Vagina (tissue), 2 donors: ENCODE data around the gene PPFIA2. TPM values are rescaled to one million over a fixed set of nuclear protein-coding genes. Genes with fewer than 3 reads are reported as not detected.

ENCODE experiments used
- DNase-seq, 2 donors: peaks; one replicate each; pipeline ENCODE4 v3.0.0-alpha.2; 2017; ENCODE audit errors: extremely low spot score in 2 of 2
- H3K27ac ChIP-seq: fragments of 200-600 bp; sonication (generic); one replicate; pipeline ENCODE4 v1.5.1; 2019
- H3K27me3 ChIP-seq: fragments of 200-600 bp; sonication (generic); one replicate; pipeline ENCODE4 v1.5.1; 2019
- H3K36me3 ChIP-seq, 2 donors: fragments of 200-600 bp; sonication (generic); one replicate each; pipeline ENCODE4 v1.5.1; 2017 to 2019
- H3K4me1 ChIP-seq: fragments of 200-600 bp; sonication (generic); one replicate; pipeline ENCODE4 v1.5.1; 2019
- H3K4me3 ChIP-seq, 2 donors: fragments of 200-600 bp; sonication (generic); 1 replicate in 1 of 2; 2 replicates in 1 of 2; pipeline ENCODE4 v1.5.1; 2016 to 2019
- H3K9me3 ChIP-seq: fragments of 200-600 bp; sonication (generic); one replicate; pipeline ENCODE4 v1.5.1; 2019
- CTCF ChIP-seq, 3 experiments: fragments of 450-650 bp in 2 of 3; fragments of 200-600 bp in 1 of 3; sonication (generic) in 1 of 3; IDR thresholded peaks; one replicate each; pipeline ENCODE4 v1.5.1; 2017 to 2019; ENCODE audit warnings: antibody characterized with exemption in 3 of 3, mild to moderate bottlenecking in 2 of 3, moderate library complexity in 2 of 3
- POLR2A ChIP-seq, 2 donors: fragments of 450-650 bp; IDR thresholded peaks; one replicate each; pipeline ENCODE4 v1.6.1; 2017; ENCODE audit warnings: antibody characterized with exemption in 2 of 2, mild to moderate bottlenecking in 2 of 2, moderate library complexity in 2 of 2
- POLR2AphosphoS5 ChIP-seq, 2 donors: sonication (generic); formaldehyde crosslinking; IDR thresholded peaks; one replicate each; pipeline ENCODE4 v1.9.0; 2017; ENCODE audit warnings: antibody characterized with exemption in 2 of 2, mild to moderate bottlenecking in 2 of 2, low read depth in 1 of 2; ENCODE audit not compliant: insufficient read depth in 1 of 2
- intact Hi-C: fragments of 100-400 bp; cut with DNase I; formaldehyde crosslinking; loops from one replicate; pipeline ENCODE4 v1.15.1; 2023
- total RNA-seq: library from RNA; depleted of rRNA; stranded (reverse); fragments of >200 nt; gene quantifications from one replicate; pipeline ENCODE4 v1.2.3, GENCODE V29; 2016

PPFIA2 gene
- total RNA-seq, 1 donor from 2014 or later = 5.2 TPM

GRCh38 chr12:81297601-81298000 lies 461.5 kb downstream of the PPFIA2 start:
- no peak overlapping the region for H3K27ac ChIP-seq
- TF ChIP-seq CTCF (IDR thresholded peaks at IDR 0.05) (no peak), POLR2AphosphoS5 (IDR thresholded peaks at IDR 0.05; ENCODE audit: insufficient read depth in 1 of 2, low read depth in 1 of 2) (no peak), POLR2A (IDR thresholded peaks at IDR 0.05) (no peak)
- H3K36me3 ChIP-seq = no peaks in the 10 kb centered on the region
- no peak for DNase-seq
- no peaks in the 10 kb centered on the region for H3K4me1 ChIP-seq
- no peaks in the 10 kb centered on the region for H3K27me3 ChIP-seq
- intact Hi-C loops = no loop called here
- no peak overlapping the region for H3K4me3 ChIP-seq
- no peaks in the 10 kb centered on the region for H3K9me3 ChIP-seq

GRCh38 chr12:81296556-81297305 lies 462.4 kb downstream of the PPFIA2 start:
- Histone ChIP-seq H3K27me3 (no peaks in the 10 kb centered on the region), H3K4me1 (no peaks in the 10 kb centered on the region), H3K27ac (no peak overlapping the region), H3K36me3 (no peaks in the 10 kb centered on the region), H3K9me3 (no peaks in the 10 kb centered on the region), H3K4me3 (no peak overlapping the region)
- intact Hi-C loops = no loop called here
- no peak for TF ChIP-seq POLR2A (IDR thresholded peaks at IDR 0.05)
- no peak for DNase-seq

DNA sequence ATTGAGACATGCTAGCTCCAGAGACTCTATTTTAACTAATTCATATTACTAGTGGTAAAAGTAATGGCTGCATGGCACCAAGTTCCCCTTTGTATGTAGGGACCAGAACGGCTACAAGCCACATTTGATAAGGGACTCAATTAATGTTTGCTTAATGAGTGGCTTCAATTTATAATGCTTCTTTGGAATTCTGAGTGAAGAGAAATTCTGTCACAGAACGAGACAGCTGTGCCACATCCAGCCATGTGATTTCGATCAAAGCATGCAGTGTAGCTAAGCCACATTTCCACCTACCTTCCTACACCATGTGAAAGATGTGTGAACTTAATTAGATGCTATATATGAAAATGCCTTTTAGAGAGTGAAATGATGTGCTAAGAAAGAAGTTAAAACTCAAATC lies 463.9 kb downstream of the PPFIA2 start:
- Histone ChIP-seq H3K27ac (no peak overlapping the region), H3K4me1 (no peaks in the 10 kb centered on the region), H3K27me3 (no peaks in the 10 kb centered on the region), H3K4me3 (no peak overlapping the region), H3K9me3 (no peaks in the 10 kb centered on the region), H3K36me3 (no peaks in the 10 kb centered on the region)
- intact Hi-C loops = no loop called here
- TF ChIP-seq POLR2A (IDR thresholded peaks at IDR 0.05) (no peak), POLR2AphosphoS5 (IDR thresholded peaks at IDR 0.05; ENCODE audit: insufficient read depth in 1 of 2, low read depth in 1 of 2) (no peak)
- no peak for DNase-seq

DNA sequence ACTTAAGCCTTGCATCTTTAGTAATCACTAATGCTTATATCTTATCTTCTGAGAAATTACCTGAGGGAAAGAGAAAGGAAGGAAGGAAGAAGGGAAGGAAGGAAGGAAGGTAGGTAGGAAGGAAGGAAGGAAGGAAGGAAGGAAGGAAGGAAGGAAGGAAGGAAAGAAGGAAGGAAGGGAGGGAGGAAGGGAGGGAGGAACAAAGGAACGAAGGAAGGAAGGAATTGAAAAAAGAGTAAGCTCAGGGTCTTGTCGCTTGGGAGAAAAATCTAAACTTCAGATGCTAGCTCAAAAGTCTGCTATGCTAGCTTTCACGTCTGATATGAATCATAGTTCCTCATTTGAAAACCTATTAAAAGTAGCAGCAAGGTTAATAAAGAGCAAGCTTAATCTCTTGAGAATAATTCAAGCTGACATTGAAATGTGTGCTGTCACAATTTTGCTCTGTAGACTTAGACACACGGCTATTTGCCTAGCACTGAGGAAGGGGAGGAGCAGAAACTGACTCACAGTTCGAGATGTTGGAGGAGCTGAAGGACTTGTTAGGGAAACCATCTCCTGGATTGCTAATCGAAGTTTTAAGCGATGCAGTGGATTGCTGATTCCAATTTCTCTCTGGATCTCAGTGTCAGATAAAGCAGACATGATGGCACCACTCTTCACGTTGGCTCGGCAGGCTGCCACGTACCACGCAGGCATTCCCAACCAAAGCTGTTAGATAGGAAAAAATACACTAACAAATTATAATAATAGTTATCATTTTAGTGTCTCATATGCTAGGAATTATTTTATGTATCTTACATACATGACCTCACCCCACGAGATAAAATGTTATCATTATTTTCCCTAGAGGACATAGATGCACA lies 464.6 kb downstream of the PPFIA2 start:
- Histone ChIP-seq H3K4me3 (no peak overlapping the region), H3K27me3 (no peaks in the 10 kb centered on the region), H3K27ac (no peak overlapping the region), H3K36me3 (no peaks in the 10 kb centered on the region), H3K9me3 (no peaks in the 10 kb centered on the region), H3K4me1 (no peaks in the 10 kb centered on the region)
- intact Hi-C loops = no loop called here
- no peak for DNase-seq
- TF ChIP-seq POLR2A (IDR thresholded peaks at IDR 0.05) (no peak), CTCF (IDR thresholded peaks at IDR 0.05) (no peak), POLR2AphosphoS5 (IDR thresholded peaks at IDR 0.05; ENCODE audit: insufficient read depth in 1 of 2, low read depth in 1 of 2) (no peak)

DNA sequence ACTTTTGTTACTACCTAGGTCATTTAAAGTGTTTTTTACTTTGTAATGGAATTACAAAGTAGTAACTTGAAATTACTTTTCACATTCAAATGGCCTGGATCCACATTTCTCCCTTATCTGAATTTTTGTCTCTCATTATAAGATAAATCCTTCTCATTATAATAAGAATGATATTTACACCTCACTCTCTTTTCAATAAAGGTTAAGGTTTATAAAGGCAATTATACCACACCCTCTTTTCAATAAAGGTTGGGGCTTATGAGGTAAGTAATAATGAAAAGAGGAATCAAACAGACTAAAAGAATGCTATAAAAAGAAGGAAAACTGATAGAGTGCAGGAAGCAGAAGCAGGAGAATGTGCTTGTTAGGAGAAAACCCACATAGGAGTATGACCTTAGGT lies 470.5 kb downstream of the PPFIA2 start:
- intact Hi-C loops = no loop called here
- H3K4me3 ChIP-seq = no peak overlapping the region
- H3K27ac ChIP-seq = no peak overlapping the region
- no peaks in the 10 kb centered on the region for H3K4me1 ChIP-seq
- H3K36me3 ChIP-seq = no peaks in the 10 kb centered on the region
- no peak for DNase-seq
- no peaks in the 10 kb centered on the region for H3K9me3 ChIP-seq
- no peak for TF ChIP-seq POLR2A (IDR thresholded peaks at IDR 0.05)
- TF ChIP-seq POLR2AphosphoS5 (IDR thresholded peaks at IDR 0.05; ENCODE audit: insufficient read depth in 1 of 2, low read depth in 1 of 2) = no peak
- no peak for TF ChIP-seq CTCF (IDR thresholded peaks at IDR 0.05)
- H3K27me3 ChIP-seq = no peaks in the 10 kb centered on the region

GRCh38 chr12:81284137-81284536 lies 475.0 kb downstream of the PPFIA2 start:
- intact Hi-C loops = no loop called here
- no peaks in the 10 kb centered on the region for H3K36me3 ChIP-seq
- DNase-seq = no peak
- TF ChIP-seq POLR2AphosphoS5 (IDR thresholded peaks at IDR 0.05; ENCODE audit: insufficient read depth in 1 of 2, low read depth in 1 of 2) (no peak), CTCF (IDR thresholded peaks at IDR 0.05) (no peak), POLR2A (IDR thresholded peaks at IDR 0.05) (no peak)
- H3K27me3 ChIP-seq = no peaks in the 10 kb centered on the region
- no peak overlapping the region for H3K4me3 ChIP-seq
- no peak overlapping the region for H3K27ac ChIP-seq
- H3K4me1 ChIP-seq = no peaks in the 10 kb centered on the region
- H3K9me3 ChIP-seq = no peaks in the 10 kb centered on the region
